ENCODE results near the gene SLC30A5.

GRCh38 chr5:69167493-69167855 is 73.7 kb downstream of the SLC30A5 start:
- no peak for TF ChIP-seq CTCF (IDR thresholded peaks at IDR 0.05)
- TF ChIP-seq POLR2AphosphoS5 (IDR thresholded peaks at IDR 0.05), result no peak
- no peak for TF ChIP-seq POLR2A (IDR thresholded peaks at IDR 0.05)

Measured in suprapubic skin (tissue), 4 donors.